ENCODE results near the gene LARGE1. TPM values are rescaled to one million over a fixed set of nuclear protein-coding genes. Genes with fewer than 3 reads are reported as not detected.

Gene LARGE1
- total RNA-seq, 1 experiment from 2014 or later: 2.5 TPM

DNA sequence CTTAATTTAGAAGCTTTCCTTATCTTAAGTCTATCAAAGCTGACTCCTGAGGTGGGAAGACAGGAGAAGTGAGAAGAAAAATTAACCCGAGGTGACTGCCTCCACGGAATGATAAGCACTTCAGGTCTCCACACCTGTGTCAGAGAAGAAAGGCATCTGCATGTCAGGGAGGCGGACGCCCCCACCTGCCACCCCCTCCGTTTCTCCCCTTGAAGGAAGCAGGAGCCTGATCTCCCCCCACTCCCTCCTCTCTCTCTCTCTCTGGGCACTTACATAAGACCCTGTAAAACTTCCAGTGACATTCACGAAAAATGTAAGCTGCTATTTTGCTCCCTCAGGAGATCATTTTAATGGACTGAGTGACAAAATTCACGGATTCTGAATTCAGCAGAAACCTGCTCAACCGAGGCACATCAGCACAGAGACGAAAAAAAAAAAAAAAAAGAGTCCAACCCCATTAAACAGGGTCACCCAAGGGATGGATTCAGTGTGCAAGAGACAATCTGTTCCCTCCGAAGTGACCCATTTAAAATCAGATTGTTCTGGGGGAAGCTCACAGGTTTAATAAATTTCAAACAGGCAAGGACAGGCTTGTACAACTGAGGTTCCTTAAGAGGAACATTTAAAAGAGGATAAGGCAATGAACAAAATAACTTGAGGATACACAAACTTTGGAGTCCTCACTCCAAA lies 1.5 kb downstream of the LARGE1 start:
- TF ChIP-seq CTCF (IDR thresholded peaks at IDR 0.05) (no peak), TCF7L2 (IDR thresholded peaks at IDR 0.05; ENCODE audit: low read depth, low read length) (no peak), POLR2AphosphoS5 (IDR thresholded peaks at IDR 0.05; ENCODE audit: low read depth, low read length) (no peak), SIN3A (IDR thresholded peaks at IDR 0.05; ENCODE audit: borderline replicate concordance, insufficient read depth, low read depth, low read length) (no peak)
- TF ChIP-seq, protein P1, sequence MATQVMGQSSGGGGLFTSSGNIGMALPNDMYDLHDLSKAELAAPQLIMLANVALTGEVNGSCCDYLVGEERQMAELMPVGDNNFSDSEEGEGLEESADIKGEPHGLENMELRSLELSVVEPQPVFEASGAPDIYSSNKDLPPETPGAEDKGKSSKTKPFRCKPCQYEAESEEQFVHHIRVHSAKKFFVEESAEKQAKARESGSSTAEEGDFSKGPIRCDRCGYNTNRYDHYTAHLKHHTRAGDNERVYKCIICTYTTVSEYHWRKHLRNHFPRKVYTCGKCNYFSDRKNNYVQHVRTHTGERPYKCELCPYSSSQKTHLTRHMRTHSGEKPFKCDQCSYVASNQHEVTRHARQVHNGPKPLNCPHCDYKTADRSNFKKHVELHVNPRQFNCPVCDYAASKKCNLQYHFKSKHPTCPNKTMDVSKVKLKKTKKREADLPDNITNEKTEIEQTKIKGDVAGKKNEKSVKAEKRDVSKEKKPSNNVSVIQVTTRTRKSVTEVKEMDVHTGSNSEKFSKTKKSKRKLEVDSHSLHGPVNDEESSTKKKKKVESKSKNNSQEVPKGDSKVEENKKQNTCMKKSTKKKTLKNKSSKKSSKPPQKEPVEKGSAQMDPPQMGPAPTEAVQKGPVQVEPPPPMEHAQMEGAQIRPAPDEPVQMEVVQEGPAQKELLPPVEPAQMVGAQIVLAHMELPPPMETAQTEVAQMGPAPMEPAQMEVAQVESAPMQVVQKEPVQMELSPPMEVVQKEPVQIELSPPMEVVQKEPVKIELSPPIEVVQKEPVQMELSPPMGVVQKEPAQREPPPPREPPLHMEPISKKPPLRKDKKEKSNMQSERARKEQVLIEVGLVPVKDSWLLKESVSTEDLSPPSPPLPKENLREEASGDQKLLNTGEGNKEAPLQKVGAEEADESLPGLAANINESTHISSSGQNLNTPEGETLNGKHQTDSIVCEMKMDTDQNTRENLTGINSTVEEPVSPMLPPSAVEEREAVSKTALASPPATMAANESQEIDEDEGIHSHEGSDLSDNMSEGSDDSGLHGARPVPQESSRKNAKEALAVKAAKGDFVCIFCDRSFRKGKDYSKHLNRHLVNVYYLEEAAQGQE (IDR thresholded peaks at IDR 0.05; ENCODE audit: insufficient read depth in 1 of 2, low read depth in 2 of 2, low read length in 1 of 2): no peak
- peaks cover 7% of the 10 kb centered on the region for H3K4me1 ChIP-seq (ENCODE audit: control insufficient read depth, insufficient read depth, low read length)
- H3K36me3 ChIP-seq (ENCODE audit: control insufficient read depth, insufficient read depth, low read length): no peaks in the 10 kb centered on the region
- no peak overlapping the region for H3K4me3 ChIP-seq (ENCODE audit: low read depth in 2 of 2, low read length in 2 of 2)
- no peak for ATAC-seq
- intact Hi-C loops (cut with micrococcal nuclease; ENCODE audit: unreplicated experiment) (no loop called here), in situ Hi-C loops (cut with HindIII; ENCODE audit: low pct_unique_long_range_greater_than_20kb, low sequenced_read_pairs) (no loop called here)
- DNase-seq (ENCODE audit: low read depth, low spot score): no peak
- POLR2A ChIA-PET: no interaction called here
- H3K27me3 ChIP-seq (ENCODE audit: control insufficient read depth, insufficient read depth, low read length): peaks cover 11% of the 10 kb centered on the region
- CTCF ChIA-PET: interaction anchor here (0.7 kb wide), 1 partner anchor 9 kb away, joined by 9 read pairs; no protein-coding TSS in a partner anchor
- H3K27ac ChIP-seq (ENCODE audit: low read length): no peak overlapping the region
- H3K9me3 ChIP-seq (ENCODE audit: control insufficient read depth, insufficient read depth, low read depth, low read length): no peaks in the 10 kb centered on the region
- BruUV-seq (replicated peaks): no TSS peak

DNA sequence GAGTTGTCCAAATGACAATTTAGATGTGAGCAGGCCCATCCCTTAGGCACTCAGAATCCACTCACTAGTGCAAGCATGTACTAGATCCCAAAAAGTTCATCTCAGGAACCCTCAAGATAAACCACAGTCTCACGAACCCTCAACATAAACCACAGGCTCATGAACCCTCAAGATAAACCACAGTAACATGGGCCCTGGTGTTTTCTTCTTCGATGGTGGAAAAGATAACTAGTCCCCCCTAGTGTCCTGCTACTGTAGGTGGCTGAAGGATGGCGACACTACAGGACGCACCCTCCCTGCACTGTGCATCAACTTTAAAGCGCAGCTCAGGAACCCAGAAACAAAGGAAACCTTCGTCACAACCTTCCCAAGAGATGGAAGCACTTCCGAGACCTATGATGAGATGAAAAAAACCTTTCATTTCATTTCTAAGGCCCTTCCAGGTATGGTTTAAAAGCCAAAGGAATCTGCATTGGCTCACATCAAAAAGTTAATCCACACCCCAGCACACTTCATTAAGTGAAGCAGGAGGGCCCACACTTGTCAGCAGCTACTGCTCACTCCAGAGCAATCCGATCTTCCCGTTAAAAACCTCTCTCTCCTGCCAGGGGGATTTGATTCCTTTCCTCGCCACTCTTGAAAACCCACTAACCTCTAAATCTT lies 2.4 kb downstream of the LARGE1 start:
- intact Hi-C loops (cut with micrococcal nuclease; ENCODE audit: unreplicated experiment) (no loop called here), in situ Hi-C loops (cut with HindIII; ENCODE audit: low pct_unique_long_range_greater_than_20kb, low sequenced_read_pairs) (no loop called here)
- CTCF ChIA-PET: no interaction called here
- TF ChIP-seq CTCF (IDR thresholded peaks at IDR 0.05) (peak; percentile 30; the same call in 1 of the 2 replicates), TCF7L2 (IDR thresholded peaks at IDR 0.05; ENCODE audit: low read depth, low read length) (no peak)
- POLR2A ChIA-PET: no interaction called here
- Histone ChIP-seq H3K36me3 (ENCODE audit: control insufficient read depth, insufficient read depth, low read length) (no peaks in the 10 kb centered on the region), H3K4me3 (ENCODE audit: low read depth in 2 of 2, low read length in 2 of 2) (no peak overlapping the region), H3K27ac (ENCODE audit: low read length) (no peak overlapping the region), H3K9me3 (ENCODE audit: control insufficient read depth, insufficient read depth, low read depth, low read length) (no peaks in the 10 kb centered on the region), H3K4me1 (ENCODE audit: control insufficient read depth, insufficient read depth, low read length) (peaks cover 5% of the 10 kb centered on the region), H3K27me3 (ENCODE audit: control insufficient read depth, insufficient read depth, low read length) (peaks cover 5% of the 10 kb centered on the region)
- no TSS peak for BruUV-seq (replicated peaks)
- ATAC-seq (no peak), DNase-seq (ENCODE audit: low read depth, low spot score) (no peak)

Measured in Panc1 (cell line).